RWPE1 (cell line): ENCODE measurements around the gene KIF14.
"Not testable (repeated sequence)": the region's sequence is repeated elsewhere in the genome, so short reads cannot be mapped to it uniquely, and the experiment has no call there.

Experiments used
- CTCF ChIA-PET: fragments of 350-600 bp; sonication (Branson Sonifier 250); formaldehyde crosslinking; extraction: SDS; loops from one replicate; lab custom pipeline; 2021; lab: Yijun Ruan, JAX
- POLR2A ChIA-PET: fragments of 400-600 bp; formaldehyde crosslinking; extraction: SDS; loops from one replicate; lab custom pipeline; 2020; ENCODE audit warnings: antibody characterized with exemption; ENCODE audit not compliant: low non-redundant PET; lab: Yijun Ruan, JAX
- DNase-seq: peaks from one replicate; pipeline ENCODE4 v3.0.0; 2012; ENCODE audit warnings: low spot score
- H3K27ac ChIP-seq: fragments of 450-650 bp; 2 replicates; pipeline ENCODE4 v1.5.1; 2017
- CTCF ChIP-seq: fragments of 450-650 bp; conservative IDR thresholded peaks from 2 replicates; pipeline ENCODE4 v1.5.1; 2017; ENCODE audit warnings: low read depth, mild to moderate bottlenecking

The KIF14 gene

DNA sequence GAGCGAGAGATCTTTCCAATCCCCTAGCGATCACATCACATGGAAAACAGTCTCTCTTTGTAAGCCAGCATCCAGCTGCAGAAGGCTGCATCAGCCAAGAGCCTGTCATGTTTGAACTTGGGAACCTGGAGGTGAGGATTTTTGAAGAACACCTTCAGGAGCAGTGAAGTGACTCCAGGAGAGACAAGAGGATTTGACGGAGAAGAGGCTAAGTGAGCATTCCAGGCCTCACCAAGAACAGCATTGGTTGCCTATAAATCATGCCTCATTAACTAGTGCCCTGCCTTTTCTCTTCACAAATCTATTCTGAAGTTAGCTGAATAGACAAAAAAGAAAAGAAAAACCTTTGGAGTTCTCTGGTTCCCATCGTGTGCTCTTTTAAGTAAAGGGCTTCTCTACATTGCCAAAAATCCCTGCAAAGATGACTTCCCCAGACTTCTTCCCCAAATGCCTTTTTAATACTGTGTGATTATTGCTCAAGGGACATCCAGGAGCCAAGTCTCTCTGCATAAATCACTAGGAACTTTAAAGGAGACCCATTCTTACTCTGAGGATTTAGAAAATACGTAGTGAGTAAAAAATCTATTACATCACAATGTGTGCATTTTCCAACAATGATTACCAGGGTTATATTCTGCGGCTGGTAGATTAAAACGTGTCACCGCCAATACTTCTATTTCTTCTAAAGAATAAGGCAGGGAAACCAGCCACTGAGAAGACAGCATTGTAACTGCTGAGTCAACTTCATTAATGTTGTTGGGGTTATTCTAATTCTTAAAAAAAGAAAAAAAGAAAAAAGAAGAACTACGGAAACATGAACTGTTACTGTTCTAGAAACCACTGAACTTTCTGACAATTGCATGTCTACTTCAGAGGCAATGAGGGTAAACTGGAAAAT is 95.2 kb downstream of the KIF14 start:
- CTCF ChIA-PET, result interaction anchor here (0.8 to 1.2 kb wide), 2 partner anchors 11 kb away, joined by 3 to 5 read pairs; no protein-coding TSS in a partner anchor
- H3K27ac ChIP-seq, result no peak overlapping the region
- POLR2A ChIA-PET, result no interaction called here
- no peak for TF ChIP-seq CTCF
- DNase-seq, result no peak

DNA sequence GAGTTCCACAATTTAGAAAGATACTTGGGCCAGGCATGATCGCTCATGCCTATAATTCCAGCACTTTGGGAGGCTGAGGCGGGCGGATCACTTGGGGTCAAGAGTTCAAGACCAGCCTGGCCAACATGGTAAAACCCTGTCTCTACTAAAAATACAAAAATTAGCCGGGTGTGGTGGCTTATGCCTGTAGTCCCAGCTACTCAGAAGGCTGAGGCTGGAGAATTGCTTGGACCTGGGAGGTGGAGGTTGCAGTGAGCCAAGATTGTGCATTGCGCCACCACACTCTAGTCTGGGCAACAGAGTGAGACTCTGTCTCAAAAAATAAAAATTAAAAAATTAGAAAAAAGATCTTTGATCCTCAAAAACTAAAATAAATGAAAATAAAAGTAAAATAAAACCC is 96.0 kb downstream of the KIF14 start:
- POLR2A ChIA-PET, DNase-seq, H3K27ac ChIP-seq: not testable (repeated sequence)
- CTCF ChIA-PET, result interaction anchor here (0.6 to 1.2 kb wide), 4 partner anchors 11 to 591 kb away, joined by 3 to 5 read pairs (median 4); no protein-coding TSS in a partner anchor

GRCh38 chr1:200524092-200524491 is 96.5 kb downstream of the KIF14 start:
- no peak for TF ChIP-seq CTCF
- no peak for DNase-seq
- no peak overlapping the region for H3K27ac ChIP-seq
- POLR2A ChIA-PET, result no interaction called here
- CTCF ChIA-PET, result interaction anchor here (0.6 to 1.2 kb wide), 6 partner anchors 12 to 592 kb away, joined by 3 to 5 read pairs (median 4); no protein-coding TSS in a partner anchor

DNA sequence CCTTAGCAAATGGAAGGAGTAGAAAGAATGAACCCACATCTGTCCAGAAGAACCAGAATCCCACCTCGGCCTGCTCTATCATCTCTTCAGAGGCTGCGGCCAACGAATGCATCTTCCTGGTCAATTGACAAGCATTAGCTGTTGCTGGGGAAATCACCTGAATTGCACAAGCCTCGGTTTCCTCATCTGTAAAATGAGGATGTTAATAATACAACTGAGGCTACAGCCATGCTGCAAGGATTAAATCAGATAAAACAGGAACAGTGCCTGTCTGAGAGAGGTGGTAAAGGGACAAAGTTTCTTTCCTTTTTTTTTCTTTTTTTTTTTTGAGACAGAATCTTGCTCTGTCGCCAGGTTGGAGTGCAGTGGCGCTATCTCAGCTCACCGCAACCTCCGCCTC is 99.8 kb downstream of the KIF14 start:
- no peak for DNase-seq
- no peak overlapping the region for H3K27ac ChIP-seq
- POLR2A ChIA-PET, result no interaction called here
- TF ChIP-seq CTCF, result no peak
- CTCF ChIA-PET, result no interaction called here

- DNase-seq, result peak; percentile 30
- no peak for TF ChIP-seq CTCF
- CTCF ChIA-PET, result interaction anchor here (1.1 kb wide), 1 partner anchor 11 kb away, joined by 3 read pairs; no protein-coding TSS in a partner anchor
- POLR2A ChIA-PET, result no interaction called here
- H3K27ac ChIP-seq, result no peak overlapping the region
Observed at GRCh38 chr1:200518524-200518923, 102.0 kb downstream of the KIF14 start.

- ChIA-PET POLR2A (interaction anchor here (0.7 kb wide), 1 partner anchor 824 kb away, joined by 3 read pairs; no protein-coding TSS in a partner anchor), CTCF (interaction anchor here (0.6 to 0.7 kb wide), 2 partner anchors 235 to 304 kb away, joined by 4 to 6 read pairs; no protein-coding TSS in a partner anchor)
- no peak overlapping the region for H3K27ac ChIP-seq
- TF ChIP-seq CTCF, result no peak
- DNase-seq, result peak; percentile 66
Observed at GRCh38 chr1:200512191-200512590, 108.4 kb downstream of the KIF14 start.
